Lower lobe of right lung (tissue), 2 donors: ENCODE measurements around the gene LCOR. TPM values are rescaled to one million over a fixed set of nuclear protein-coding genes. Genes with fewer than 3 reads are reported as not detected.
A peak's percentile ranks its signal among the peaks of the same experiment; 100 is the strongest.

ENCODE experiments used
- ATAC-seq, 2 donors: fragments of 200-7000 bp; cut with Tn5 transposase; one replicate each; pipeline ENCODE4 v1.9.1; 2020 to 2022; ENCODE audit warnings: mild to moderate bottlenecking in 2 of 2, moderate library complexity in 2 of 2
- DNase-seq: peaks from one replicate; pipeline ENCODE4 v3.0.0-alpha.2; 2020
- H3K27ac ChIP-seq: fragments of 200-600 bp; one replicate; pipeline ENCODE4 v1.8.0; 2022
- H3K27me3 ChIP-seq: fragments of 200-600 bp; one replicate; pipeline ENCODE4 v1.8.0; 2022; ENCODE audit warnings: low read depth
- H3K36me3 ChIP-seq: fragments of 200-600 bp; one replicate; pipeline ENCODE4 v1.8.0; 2022; ENCODE audit warnings: mild to moderate bottlenecking
- H3K4me1 ChIP-seq: fragments of 200-600 bp; one replicate; pipeline ENCODE4 v1.8.0; 2022
- H3K4me3 ChIP-seq: fragments of 200-600 bp; one replicate; pipeline ENCODE4 v1.8.0; 2022; ENCODE audit warnings: mild to moderate bottlenecking
- H3K9me3 ChIP-seq: fragments of 200-600 bp; one replicate; pipeline ENCODE4 v1.8.0; 2022
- CTCF ChIP-seq: fragments of 200-600 bp; IDR thresholded peaks from one replicate; pipeline ENCODE4 v1.8.0; 2022; ENCODE audit warnings: antibody characterized with exemption, mild to moderate bottlenecking
- intact Hi-C: fragments of 100-400 bp; cut with DNase I; formaldehyde crosslinking; loops from one replicate; pipeline ENCODE4 v1.11.0; 2022
- total RNA-seq: library from RNA; stranded (reverse); fragmentation: NEBNext Ultra II Directional; extraction: Animal tissue kit (Norgen Biotek cat#: 25700); gene quantifications from one replicate; pipeline ENCODE4 v1.2.1, GENCODE V29; 2021
- donor health status: DM: no; HTN: yes; CAD: no; lungs with severe emphysema.

Gene LCOR
- total RNA-seq, 1 donor from 2014 or later = 34.7 TPM

- Histone ChIP-seq H3K36me3 (no peaks in the 10 kb centered on the region), H3K4me1 (peaks cover 6% of the 10 kb centered on the region), H3K9me3 (no peaks in the 10 kb centered on the region), H3K4me3 (no peak overlapping the region), H3K27me3 (no peaks in the 10 kb centered on the region), H3K27ac (no peak overlapping the region)
- no peak for TF ChIP-seq CTCF
- DNase-seq (no peak), ATAC-seq (no peak)
- intact Hi-C loops = no loop called here
These were observed 46.0 kb downstream of the LCOR start for GRCh38 chr10:96878057-96878456.

- TF ChIP-seq CTCF = no peak
- H3K4me1 ChIP-seq = peaks cover 14% of the 10 kb centered on the region
- no peak overlapping the region for H3K27ac ChIP-seq
- no peaks in the 10 kb centered on the region for H3K36me3 ChIP-seq
- DNase-seq = no peak
- no peaks in the 10 kb centered on the region for H3K9me3 ChIP-seq
- no peak for ATAC-seq
- H3K27me3 ChIP-seq = no peaks in the 10 kb centered on the region
- intact Hi-C loops = no loop called here
- no peak overlapping the region for H3K4me3 ChIP-seq
These were observed 48.5 kb downstream of the LCOR start for GRCh38 chr10:96880575-96880974.

DNA sequence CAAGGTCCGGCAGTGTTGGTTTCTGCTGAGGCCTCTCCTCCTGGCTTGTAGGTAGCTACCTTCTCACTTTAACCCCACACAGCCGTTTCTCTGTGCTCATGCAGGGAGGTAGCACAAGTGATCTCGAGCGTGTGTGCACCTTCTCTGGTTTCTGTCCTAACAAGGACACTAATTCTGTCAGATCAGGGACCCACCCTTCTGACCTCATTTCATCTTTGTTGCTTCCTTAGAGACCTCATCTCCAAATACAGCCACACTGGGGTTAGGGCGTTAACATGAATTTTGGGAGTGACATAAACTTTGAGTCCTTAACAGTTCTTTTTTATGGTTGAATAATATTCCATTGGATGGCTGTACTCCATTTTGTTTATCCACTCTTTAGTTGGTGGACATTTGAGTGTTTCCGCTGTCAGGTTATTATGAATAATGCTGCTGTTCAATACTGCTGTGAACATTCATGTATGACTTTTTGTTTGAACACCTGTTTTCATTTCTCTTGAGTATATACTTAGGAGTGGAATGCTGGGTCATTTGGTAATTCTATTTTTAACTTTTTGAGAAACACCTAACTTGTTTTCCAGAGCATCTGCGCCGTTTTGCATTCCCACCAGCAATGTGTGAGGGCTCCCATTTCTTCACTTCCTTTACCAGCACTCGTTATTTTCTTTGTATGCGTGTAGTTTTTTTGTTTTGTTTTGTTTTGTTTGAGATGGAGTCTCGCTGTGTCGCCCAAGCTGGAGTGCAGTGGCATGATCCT lies 57.5 kb downstream of the LCOR start:
- Histone ChIP-seq H3K36me3 (no peaks in the 10 kb centered on the region), H3K4me3 (no peak overlapping the region), H3K9me3 (peaks cover 15% of the 10 kb centered on the region), H3K4me1 (peaks cover 10% of the 10 kb centered on the region), H3K27me3 (no peaks in the 10 kb centered on the region), H3K27ac (no peak overlapping the region)
- TF ChIP-seq CTCF = no peak
- DNase-seq (no peak), ATAC-seq (peak; percentile 35 to 67)
- intact Hi-C loops = no loop called here

- Histone ChIP-seq H3K4me1 (peaks cover 7% of the 10 kb centered on the region), H3K36me3 (no peaks in the 10 kb centered on the region), H3K27ac (no peak overlapping the region), H3K9me3 (peaks cover 15% of the 10 kb centered on the region), H3K27me3 (no peaks in the 10 kb centered on the region), H3K4me3 (no peak overlapping the region)
- intact Hi-C loops = no loop called here
- no peak for TF ChIP-seq CTCF
- ATAC-seq (peak; percentile 39 to 66), DNase-seq (no peak)
These were observed 58.0 kb downstream of the LCOR start for GRCh38 chr10:96890172-96890513.

GRCh38 chr10:96890580-96890979 lies 58.5 kb downstream of the LCOR start:
- TF ChIP-seq CTCF = no peak
- intact Hi-C loops = no loop called here
- no peak overlapping the region for H3K27ac ChIP-seq
- no peak for DNase-seq
- H3K4me3 ChIP-seq = no peak overlapping the region
- no peaks in the 10 kb centered on the region for H3K27me3 ChIP-seq
- H3K36me3 ChIP-seq = no peaks in the 10 kb centered on the region
- peaks cover 15% of the 10 kb centered on the region for H3K9me3 ChIP-seq
- H3K4me1 ChIP-seq = peaks cover 7% of the 10 kb centered on the region
- ATAC-seq = no peak
